B cell (primary cell): ENCODE results near the gene ANKRD33B. TPM values are rescaled to one million over a fixed set of nuclear protein-coding genes. Genes with fewer than 3 reads are reported as not detected.
A peak's percentile ranks its signal among the peaks of the same experiment; 100 is the strongest.

ENCODE experiments used
- ATAC-seq: fragments of 200-7000 bp; cut with Tn5 transposase; one replicate; pipeline ENCODE4 v1.10.0; 2021; ENCODE audit warnings: low read depth, mild to moderate bottlenecking, moderate number of reproducible peaks, moderate library complexity
- CTCF ChIA-PET: fragments of 350-600 bp; sonication (Branson Sonifier 250); formaldehyde crosslinking; loops from one replicate; lab custom pipeline; 2021; ENCODE audit warnings: antibody characterized with exemption, inconsistent platforms; lab: Charles Lee
- POLR2A ChIA-PET: fragments of 350-600 bp; sonication (Branson Sonifier 250); formaldehyde crosslinking; loops from one replicate; lab custom pipeline; 2021; ENCODE audit warnings: antibody characterized with exemption; lab: Charles Lee
- DNase-seq: peaks from one replicate; pipeline ENCODE4 v3.0.0; 2013
- H2AFZ ChIP-seq: 2 replicates; pipeline ENCODE4 v1.6.1; 2012; ENCODE audit warnings: mild to moderate bottlenecking, low read depth, low read length; ENCODE audit not compliant: insufficient read depth, poor library complexity, severe bottlenecking
- H3K27ac ChIP-seq, 2 donors: 1 replicate in 1 of 2; 2 replicates in 1 of 2; pipeline ENCODE4 v1.5.1; 2012 to 2013; ENCODE audit warnings: low read length in 2 of 2, mild to moderate bottlenecking in 2 of 2, moderate library complexity in 1 of 2
- H3K27me3 ChIP-seq, 4 experiments: fragments of 200-600 bp in 1 of 4; sonication (generic) in 1 of 4; replicated peaks in 1 of 4; 1 replicate in 2 of 4; 2 replicates in 2 of 4; pipeline versions ENCODE4 v1.6.1 to v1.7.0; 2013 to 2016; ENCODE audit warnings: low read length in 3 of 4, mild to moderate bottlenecking in 2 of 4, mixed read lengths in 1 of 4, moderate library complexity in 1 of 4; ENCODE audit not compliant: insufficient read depth in 4 of 4, control insufficient read depth in 3 of 4; ENCODE audit errors: control extremely low read depth in 1 of 4
- H3K36me3 ChIP-seq, 2 experiments: replicated peaks in 1 of 2; 1 replicate in 1 of 2; 2 replicates in 1 of 2; pipeline versions ENCODE4 v1.6.1 to v1.7.1; 2013; ENCODE audit warnings: low read length in 1 of 2; ENCODE audit not compliant: insufficient read depth in 2 of 2, control insufficient read depth in 1 of 2; ENCODE audit errors: control extremely low read depth in 1 of 2, extremely low read depth in 1 of 2
- H3K4me1 ChIP-seq, 2 donors: fragments of 200-600 bp in 1 of 2; sonication (generic) in 1 of 2; 1 replicate in 1 of 2; 2 replicates in 1 of 2; pipeline versions ENCODE4 v1.5.1 to v1.6.1; 2013 to 2017; ENCODE audit warnings: low read length in 2 of 2; ENCODE audit not compliant: control insufficient read depth in 2 of 2, insufficient read depth in 2 of 2
- H3K4me2 ChIP-seq: replicated peaks from 2 replicates; pipeline ENCODE3; 2012; ENCODE audit warnings: mild to moderate bottlenecking, low read depth, low read length; ENCODE audit not compliant: poor library complexity, severe bottlenecking
- H3K4me3 ChIP-seq, 5 experiments: fragments of 200-600 bp in 1 of 5; sonication (generic) in 1 of 5; 1 replicate in 3 of 5; 2 replicates in 2 of 5; pipeline versions ENCODE4 v1.5.1 to v1.7.0; 2011 to 2016; ENCODE audit warnings: low read length in 4 of 5, mild to moderate bottlenecking in 4 of 5, low read depth in 2 of 5, control low read depth in 1 of 5, moderate library complexity in 1 of 5; ENCODE audit not compliant: insufficient read depth in 1 of 5; ENCODE audit errors: control extremely low read depth in 1 of 5, extremely low read depth in 1 of 5
- H3K79me2 ChIP-seq: fragments of 200-600 bp; sonication (generic); one replicate; pipeline ENCODE4 v1.6.0; 2016; ENCODE audit warnings: low read length; ENCODE audit not compliant: control insufficient read depth, insufficient read depth
- H3K9ac ChIP-seq: fragments of 200-600 bp; sonication (generic); 2 replicates; pipeline ENCODE4 v1.6.1; 2017; ENCODE audit warnings: mild to moderate bottlenecking, low read length, moderate library complexity
- H3K9me3 ChIP-seq, 3 donors: one replicate each; pipeline versions ENCODE4 v1.6.1 to v1.7.1; 2013; ENCODE audit warnings: low read length in 2 of 3; ENCODE audit not compliant: control insufficient read depth in 2 of 3, insufficient read depth in 1 of 3; ENCODE audit errors: control extremely low read depth in 1 of 3
- H4K20me1 ChIP-seq: 2 replicates; pipeline ENCODE4 v1.6.0; 2012; ENCODE audit warnings: mild to moderate bottlenecking, low read length; ENCODE audit not compliant: insufficient read depth, control insufficient read depth, poor library complexity, severe bottlenecking
- H3K27ac Mint-ChIP-seq: one replicate; pipeline ENCODE4 v1.8.0; 2021; ENCODE audit warnings: mixed read lengths
- H3K27me3 Mint-ChIP-seq: one replicate; pipeline ENCODE4 v1.8.0; 2021; ENCODE audit warnings: mixed read lengths
- H3K4me1 Mint-ChIP-seq: one replicate; pipeline ENCODE4 v1.8.0; 2021; ENCODE audit warnings: mixed read lengths
- H3K4me3 Mint-ChIP-seq: one replicate; pipeline ENCODE4 v1.8.0; 2021; ENCODE audit warnings: mixed read lengths
- H3K9me3 Mint-ChIP-seq: one replicate; pipeline ENCODE4 v1.8.0; 2022; ENCODE audit warnings: mixed read lengths; ENCODE audit not compliant: insufficient read depth
- EZH2 ChIP-seq: IDR thresholded peaks from 2 replicates; pipeline ENCODE4 v1.6.1; 2012; ENCODE audit warnings: borderline replicate concordance, low read depth, mild to moderate bottlenecking, moderate library complexity, low read length; ENCODE audit not compliant: insufficient read depth, poor library complexity, severe bottlenecking
- WGBS: methylation state at CpG from one replicate; pipeline ENCODE4 v1.1.5; 2013; ENCODE audit warnings: missing lambda C conversion rate; ENCODE audit not compliant: insufficient coverage; 5-methylcytosine and 5-hydroxymethylcytosine counted together
- intact Hi-C: fragments of 100-400 bp; cut with micrococcal nuclease; formaldehyde crosslinking; loops from one replicate; pipeline ENCODE4 v1.10.0; 2022
- polyA plus RNA-seq: library from polyadenylated mRNA; depleted of rRNA; stranded (reverse); fragments of >200 nt; gene quantifications from 2 replicates; pipeline ENCODE4 v1.2.3, GENCODE V29; 2012
- total RNA-seq, 2 donors: library from RNA; stranded (reverse); fragments of 120-200 nt in 1 of 2; gene quantifications; 1 replicate in 1 of 2; 2 replicates in 1 of 2; pipeline versions ENCODE4 v1.2.3 to v1.2.4, GENCODE V29; 2013 to 2022
- TF ChIP-seq, protein P1 (sequence below): fragments of 200-600 bp; IDR thresholded peaks from one replicate; pipeline ENCODE4 v1.8.0; 2022; ENCODE audit warnings: antibody characterized with exemption, mild to moderate bottlenecking

The ANKRD33B gene
- total and polyA plus RNA-seq, 2 donors (not counting 1 experiment from before 2014, with no cell fraction given), result 2.9 to 23.4 TPM

DNA sequence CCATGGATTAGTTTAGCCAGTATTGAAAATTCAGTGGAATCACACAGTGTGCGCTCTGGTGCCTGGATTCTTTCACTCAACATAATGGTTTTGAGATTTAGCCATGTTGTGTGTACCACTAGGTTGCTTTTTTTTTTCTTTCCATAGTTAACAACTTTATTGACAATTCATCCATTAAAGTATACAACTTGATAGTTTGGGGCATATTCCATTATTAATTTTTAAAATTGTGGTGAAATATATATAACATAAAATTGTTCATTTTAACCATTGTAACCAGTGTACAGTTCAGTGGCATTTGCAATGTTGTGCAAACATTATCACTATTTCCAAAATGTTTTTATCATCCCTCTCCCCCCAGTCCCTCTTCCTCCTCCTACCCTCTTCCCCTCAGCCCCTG lies 35.2 kb downstream of the ANKRD33B start:
- Histone ChIP-seq H3K79me2 (peaks cover 86% of the 10 kb centered on the region), H3K4me3 (no peak overlapping the region), H3K4me2 (no peak overlapping the region), H3K4me1 (peaks cover 17 to 19% of the 10 kb centered on the region in 2 donors), H3K27ac (no peak overlapping the region), H3K9ac (no peak overlapping the region), H3K36me3 (no peaks in the 10 kb centered on the region), H4K20me1 (peaks cover 14% of the 10 kb centered on the region), H3K9me3 (peaks cover 0 to 4% (median 2%) of the 10 kb centered on the region in 3 donors), H3K27me3 (no peaks in the 10 kb centered on the region), H2AFZ (no peak overlapping the region)
- ATAC-seq, result no peak
- intact Hi-C loops, result no loop called here
- no CpG with 5 or more reads among the region's 1 CpG for WGBS
- POLR2A ChIA-PET, result no interaction called here
- Mint-ChIP-seq H3K9me3 (no peaks in the 10 kb centered on the region), H3K27ac (no peak overlapping the region), H3K4me1 (peaks cover 61% of the 10 kb centered on the region), H3K27me3 (no peaks in the 10 kb centered on the region), H3K4me3 (no peak overlapping the region)
- CTCF ChIA-PET, result no interaction called here
- TF ChIP-seq, protein P1, sequence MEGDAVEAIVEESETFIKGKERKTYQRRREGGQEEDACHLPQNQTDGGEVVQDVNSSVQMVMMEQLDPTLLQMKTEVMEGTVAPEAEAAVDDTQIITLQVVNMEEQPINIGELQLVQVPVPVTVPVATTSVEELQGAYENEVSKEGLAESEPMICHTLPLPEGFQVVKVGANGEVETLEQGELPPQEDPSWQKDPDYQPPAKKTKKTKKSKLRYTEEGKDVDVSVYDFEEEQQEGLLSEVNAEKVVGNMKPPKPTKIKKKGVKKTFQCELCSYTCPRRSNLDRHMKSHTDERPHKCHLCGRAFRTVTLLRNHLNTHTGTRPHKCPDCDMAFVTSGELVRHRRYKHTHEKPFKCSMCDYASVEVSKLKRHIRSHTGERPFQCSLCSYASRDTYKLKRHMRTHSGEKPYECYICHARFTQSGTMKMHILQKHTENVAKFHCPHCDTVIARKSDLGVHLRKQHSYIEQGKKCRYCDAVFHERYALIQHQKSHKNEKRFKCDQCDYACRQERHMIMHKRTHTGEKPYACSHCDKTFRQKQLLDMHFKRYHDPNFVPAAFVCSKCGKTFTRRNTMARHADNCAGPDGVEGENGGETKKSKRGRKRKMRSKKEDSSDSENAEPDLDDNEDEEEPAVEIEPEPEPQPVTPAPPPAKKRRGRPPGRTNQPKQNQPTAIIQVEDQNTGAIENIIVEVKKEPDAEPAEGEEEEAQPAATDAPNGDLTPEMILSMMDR, result no peak
- no peak for DNase-seq

GRCh38 chr5:10599862-10600284 lies 36.0 kb downstream of the ANKRD33B start:
- Histone ChIP-seq H3K27ac (no peak overlapping the region), H3K4me1 (peaks cover 17 to 19% of the 10 kb centered on the region in 2 donors), H3K4me2 (no peak overlapping the region), H3K27me3 (no peaks in the 10 kb centered on the region), H3K36me3 (no peaks in the 10 kb centered on the region), H2AFZ (no peak overlapping the region), H3K79me2 (peaks cover 81% of the 10 kb centered on the region), H3K9me3 (peaks cover 0 to 4% (median 2%) of the 10 kb centered on the region in 3 donors), H3K4me3 (no peak overlapping the region), H4K20me1 (peaks cover 15% of the 10 kb centered on the region), H3K9ac (no peak overlapping the region)
- ChIA-PET CTCF (interaction anchor here (0.7 kb wide), 1 partner anchor 58 kb away, joined by 3 read pairs; no protein-coding TSS in a partner anchor), POLR2A (no interaction called here)
- Mint-ChIP-seq H3K27me3 (no peaks in the 10 kb centered on the region), H3K4me1 (peaks cover 56% of the 10 kb centered on the region), H3K9me3 (no peaks in the 10 kb centered on the region), H3K4me3 (peak overlapping the region; percentile 19), H3K27ac (no peak overlapping the region)
- TF ChIP-seq, protein P1, result no peak
- TF ChIP-seq EZH2, result no peak
- no peak for ATAC-seq
- DNase-seq, result no peak
- intact Hi-C loops, result no loop called here
